ENCODE results near the gene PLS1. TPM values are rescaled to one million over a fixed set of nuclear protein-coding genes. Genes with fewer than 3 reads are reported as not detected.

Gene PLS1
- total and polyA plus RNA-seq, 2 of the 8 experiments (the other 6 are each of a cell fraction or from before 2014, with no cell fraction given), result 18.7 to 44.7 TPM

DNA sequence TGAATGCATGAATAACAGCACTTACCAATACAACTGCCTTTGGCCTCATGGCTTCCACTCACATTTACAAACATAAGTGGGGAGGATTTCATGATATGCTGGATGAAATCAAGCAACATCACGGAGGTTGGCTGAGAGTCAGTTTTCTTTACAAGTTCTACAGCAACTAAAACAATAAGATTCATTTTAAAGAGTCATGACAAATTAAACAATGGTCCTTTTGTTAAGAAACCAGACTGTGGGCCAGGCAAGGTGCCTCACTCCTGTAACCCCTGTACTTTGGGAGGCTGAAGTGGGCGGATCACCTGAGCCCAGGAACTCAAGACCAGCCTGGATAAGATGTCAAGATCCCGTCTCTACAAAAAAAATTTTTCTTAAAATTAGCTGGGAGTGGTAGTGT, 30.1 kb upstream of the PLS1 start:
- Histone ChIP-seq H2AK5ac (ENCODE audit: low read depth, low read length) (no peak overlapping the region), H4K5ac (ENCODE audit: insufficient read length, low read depth, low read length) (no peak overlapping the region), H3K36me3 (ENCODE audit: control insufficient read depth in 2 of 4, insufficient read depth in 4 of 4, low read length in 3 of 4) (peaks cover 2 to 5% (median 3%) of the 10 kb centered on the region in 4 experiments; a peak in 4 of 8 replicates), H3K23ac (ENCODE audit: insufficient read length) (no peak overlapping the region), H3K18ac (ENCODE audit: extremely low read depth, low read length) (no peak overlapping the region), H3K4ac (replicated peaks; ENCODE audit: insufficient read length, low read depth, low read length) (no peak overlapping the region), H3K79me1 (ENCODE audit: low read depth, low read length) (no peaks in the 10 kb centered on the region), H4K8ac (ENCODE audit: extremely low read depth, insufficient read depth, low read length) (no peak overlapping the region; the same call in 1 of the 2 replicates), H3K4me3 (ENCODE audit: extremely low read depth in 1 of 4, insufficient read depth in 2 of 4, low read depth in 3 of 4, low read length in 4 of 4) (no peak overlapping the region), H3K27ac (ENCODE audit: low read depth, low read length) (no peak overlapping the region), H2BK5ac (ENCODE audit: low read depth, low read length) (no peak overlapping the region), H2BK15ac (ENCODE audit: low read length) (no peak overlapping the region), H3K9ac (replicated peaks in 1 of 4; ENCODE audit: extremely low read depth in 1 of 4, low read depth in 3 of 4, low read length in 3 of 4) (no peak overlapping the region), H3K79me2 (ENCODE audit: control insufficient read depth in 1 of 2, insufficient read depth in 2 of 2, low read length in 2 of 2) (no peaks in the 10 kb centered on the region; a peak in 1 of 4 replicates), H4K20me1 (replicated peaks in 1 of 2; ENCODE audit: control insufficient read depth in 1 of 2, insufficient read depth in 2 of 2, low read length in 2 of 2) (no peaks in the 10 kb centered on the region), H3K56ac (replicated peaks; ENCODE audit: insufficient read length, low read depth, low read length) (no peak overlapping the region), H4K91ac (replicated peaks; ENCODE audit: insufficient read length, low read length) (no peak overlapping the region), H3K4me2 (ENCODE audit: insufficient read depth in 1 of 2, low read depth in 2 of 2, low read length in 2 of 2) (no peak overlapping the region), H2AFZ (ENCODE audit: low read length) (no peak overlapping the region), H3K23me2 (ENCODE audit: low read depth, low read length) (no peaks in the 10 kb centered on the region), H2BK20ac (ENCODE audit: low read length) (no peak overlapping the region), H3K14ac (ENCODE audit: insufficient read length) (no peak overlapping the region), H3K4me1 (replicated peaks in 1 of 4; ENCODE audit: control insufficient read depth in 3 of 4, insufficient read depth in 4 of 4, low read length in 3 of 4) (no peaks in the 10 kb centered on the region; a peak in 1 of 7 replicates), H2BK12ac (ENCODE audit: low read depth, low read length) (no peak overlapping the region), H3K9me3 (ENCODE audit: insufficient read depth in 2 of 2, low read depth in 1 of 2, low read length in 1 of 2) (no peaks in the 10 kb centered on the region), H2BK120ac (replicated peaks; ENCODE audit: low read depth, low read length) (no peak overlapping the region), H3K27me3 (replicated peaks in 1 of 4; ENCODE audit: control insufficient read depth in 3 of 4, extremely low read depth in 1 of 4, insufficient read depth in 3 of 4, low read length in 3 of 4) (no peaks in the 10 kb centered on the region)
- CTCF ChIA-PET (ENCODE audit: partially characterized antibody), result no interaction called here
- 92% methylated on average over 3 of the region's 3 CpGs; no CpG with 5 or more reads in 1 of the 2 experiments for WGBS, 2 experiments (ENCODE audit: extremely low coverage in 1 of 2, insufficient coverage in 1 of 2, insufficient read length in 1 of 2, insufficient replicate concordance in 2 of 2, low coverage in 1 of 2, low lambda C conversion rate in 2 of 2, missing lambda C conversion rate in 1 of 2)
- POLR2A ChIA-PET (ENCODE audit: partially characterized antibody), result interaction anchor here (0.5 to 0.6 kb wide), 2 partner anchors 26 to 137 kb away, joined by 3 read pairs; no protein-coding TSS in a partner anchor
- FAIRE-seq (no peak), DNase-seq (ENCODE audit: low read depth in 1 of 2, low spot score in 2 of 2) (no peak)
- TF ChIP-seq CEBPB (IDR thresholded peaks at IDR 0.05; ENCODE audit: low read depth, low read length) (no peak), SIX5 (IDR thresholded peaks at IDR 0.05; ENCODE audit: low read depth, low read length) (no peak), PHF8 (conservative IDR thresholded peaks at IDR 0.05; ENCODE audit: low read depth, low read length) (no peak), SAP30 (IDR thresholded peaks at IDR 0.05; ENCODE audit: insufficient read depth, insufficient replicate concordance, low read length) (no peak), JUN (IDR thresholded peaks at IDR 0.05; ENCODE audit: low read depth, low read length) (no peak), EP300 (IDR thresholded peaks at IDR 0.05; ENCODE audit: borderline replicate concordance in 1 of 2, low read depth in 2 of 2, low read length in 2 of 2) (no peak), RXRA (IDR thresholded peaks at IDR 0.05; ENCODE audit: insufficient read depth, low read depth, low read length) (no peak), ZNF274 (IDR thresholded peaks at IDR 0.05; ENCODE audit: borderline replicate concordance, extremely low read depth, low read length) (no peak), CTCF (IDR thresholded peaks at IDR 0.05; ENCODE audit: control extremely low read depth in 1 of 3, insufficient read depth in 1 of 3, low read depth in 1 of 3, low read length in 3 of 3) (no peak)
